Loucy (cell line): Measurements from ENCODE around the gene KRR1.

Experiments used
- H2AFZ ChIP-seq: fragments of 200-600 bp; sonication (generic); 2 replicates; pipeline ENCODE4 v1.6.0; 2016; ENCODE audit warnings: antibody characterized with exemption, mild to moderate bottlenecking, low read length, moderate library complexity
- H3F3A ChIP-seq: fragments of 200-600 bp; 2 replicates; pipeline ENCODE4 v1.6.0; 2016; ENCODE audit warnings: antibody characterized with exemption, low read depth, mild to moderate bottlenecking
- H3K27me3 ChIP-seq: fragments of 200-600 bp; sonication (generic); 2 replicates; pipeline ENCODE4 v1.6.1; 2014; ENCODE audit warnings: low read length, mild to moderate bottlenecking; ENCODE audit not compliant: insufficient read depth, poor library complexity, severe bottlenecking
- H3K36me3 ChIP-seq: fragments of 200-600 bp; sonication (generic); 2 replicates; pipeline ENCODE4 v1.6.1; 2016; ENCODE audit warnings: low read length; ENCODE audit not compliant: insufficient read depth
- H3K4me1 ChIP-seq: fragments of 200-600 bp; sonication (generic); 2 replicates; pipeline ENCODE4 v1.5.1; 2014; ENCODE audit warnings: low read length, mild to moderate bottlenecking; ENCODE audit not compliant: insufficient read depth, poor library complexity, severe bottlenecking
- H3K4me2 ChIP-seq: fragments of 200-600 bp; sonication (generic); 2 replicates; pipeline ENCODE4 v1.6.0; 2014; ENCODE audit warnings: antibody characterized with exemption, low read length, low read depth, mild to moderate bottlenecking; ENCODE audit not compliant: poor library complexity, severe bottlenecking
- H3K4me3 ChIP-seq: fragments of 200-600 bp; sonication (generic); 2 replicates; pipeline ENCODE4 v1.5.1; 2014; ENCODE audit warnings: low read length, mild to moderate bottlenecking, mixed read lengths; ENCODE audit not compliant: poor library complexity, severe bottlenecking
- H3K79me2 ChIP-seq: fragments of 200-600 bp; sonication (generic); 2 replicates; pipeline ENCODE4 v1.6.1; 2014; ENCODE audit warnings: low read length; ENCODE audit not compliant: insufficient read depth
- H3K9ac ChIP-seq: fragments of 200-600 bp; sonication (generic); 2 replicates; pipeline ENCODE4 v1.6.0; 2014; ENCODE audit warnings: mild to moderate bottlenecking, low read depth, low read length, moderate library complexity; ENCODE audit not compliant: poor library complexity, severe bottlenecking
- H3K9me2 ChIP-seq: fragments of 200-600 bp; sonication (generic); replicated peaks from 2 replicates; pipeline ENCODE4 v1.6.1; 2016; ENCODE audit warnings: low read depth, low read length, mixed read lengths
- H3K9me3 ChIP-seq: fragments of 200-600 bp; sonication (generic); 2 replicates; pipeline ENCODE4 v1.6.1; 2014; ENCODE audit warnings: mild to moderate bottlenecking, antibody characterized with exemption, low read length, low read depth; ENCODE audit not compliant: insufficient read depth
- H4K20me1 ChIP-seq: fragments of 200-600 bp; sonication (generic); 2 replicates; pipeline ENCODE4 v1.6.0; 2014; ENCODE audit warnings: antibody characterized with exemption, low read length, mild to moderate bottlenecking; ENCODE audit not compliant: insufficient read depth, poor library complexity, severe bottlenecking
- EZH2phosphoT487 ChIP-seq: fragments of 200-600 bp; IDR thresholded peaks from 2 replicates; pipeline ENCODE4 v1.6.1; 2018; ENCODE audit warnings: antibody characterized with exemption, mild to moderate bottlenecking, moderate library complexity, borderline replicate concordance
- TF ChIP-seq, protein P1 (sequence below): fragments of 200-600 bp; sonication (generic); conservative IDR thresholded peaks from 2 replicates; pipeline ENCODE4 v1.5.1; 2014; ENCODE audit warnings: mild to moderate bottlenecking, antibody characterized with exemption, low read length

KRR1 gene

DNA sequence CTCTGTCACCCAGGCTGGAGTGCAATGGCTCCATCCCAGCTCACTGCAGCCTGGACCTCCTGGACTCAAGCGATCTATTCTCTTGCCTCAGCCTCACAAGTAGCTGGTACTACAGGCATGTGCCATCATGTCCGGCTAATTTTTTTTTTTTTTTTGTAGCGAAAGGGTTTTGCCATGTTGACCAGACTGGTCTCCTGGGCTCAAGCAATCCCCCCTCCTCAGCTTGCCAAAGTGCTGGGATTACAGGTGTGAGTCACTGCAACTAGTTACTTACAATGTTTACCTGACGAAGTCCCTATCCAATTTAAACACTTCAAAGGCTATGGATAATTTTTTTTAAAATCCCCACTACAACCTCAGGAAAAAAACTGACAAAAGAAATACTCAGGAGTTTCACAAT lies 1.8 kb downstream of the KRR1 start:
- Histone ChIP-seq H4K20me1 (peaks cover 37% of the 10 kb centered on the region), H3F3A (no peaks in the 10 kb centered on the region), H3K36me3 (peaks cover 17% of the 10 kb centered on the region), H3K27me3 (peaks cover 22% of the 10 kb centered on the region), H3K9me3 (no peaks in the 10 kb centered on the region), H3K4me2 (peak overlapping the region; percentile 95), H3K9ac (peak overlapping the region; percentile 87), H2AFZ (no peak overlapping the region), H3K9me2 (no peaks in the 10 kb centered on the region; the same call in 1 of the 2 replicates), H3K4me3 (peak overlapping the region; percentile 93), H3K4me1 (peaks cover 41% of the 10 kb centered on the region), H3K79me2 (peaks cover 67% of the 10 kb centered on the region)
- TF ChIP-seq, protein P1, sequence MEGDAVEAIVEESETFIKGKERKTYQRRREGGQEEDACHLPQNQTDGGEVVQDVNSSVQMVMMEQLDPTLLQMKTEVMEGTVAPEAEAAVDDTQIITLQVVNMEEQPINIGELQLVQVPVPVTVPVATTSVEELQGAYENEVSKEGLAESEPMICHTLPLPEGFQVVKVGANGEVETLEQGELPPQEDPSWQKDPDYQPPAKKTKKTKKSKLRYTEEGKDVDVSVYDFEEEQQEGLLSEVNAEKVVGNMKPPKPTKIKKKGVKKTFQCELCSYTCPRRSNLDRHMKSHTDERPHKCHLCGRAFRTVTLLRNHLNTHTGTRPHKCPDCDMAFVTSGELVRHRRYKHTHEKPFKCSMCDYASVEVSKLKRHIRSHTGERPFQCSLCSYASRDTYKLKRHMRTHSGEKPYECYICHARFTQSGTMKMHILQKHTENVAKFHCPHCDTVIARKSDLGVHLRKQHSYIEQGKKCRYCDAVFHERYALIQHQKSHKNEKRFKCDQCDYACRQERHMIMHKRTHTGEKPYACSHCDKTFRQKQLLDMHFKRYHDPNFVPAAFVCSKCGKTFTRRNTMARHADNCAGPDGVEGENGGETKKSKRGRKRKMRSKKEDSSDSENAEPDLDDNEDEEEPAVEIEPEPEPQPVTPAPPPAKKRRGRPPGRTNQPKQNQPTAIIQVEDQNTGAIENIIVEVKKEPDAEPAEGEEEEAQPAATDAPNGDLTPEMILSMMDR, result no peak
- no peak for TF ChIP-seq EZH2phosphoT487

DNA sequence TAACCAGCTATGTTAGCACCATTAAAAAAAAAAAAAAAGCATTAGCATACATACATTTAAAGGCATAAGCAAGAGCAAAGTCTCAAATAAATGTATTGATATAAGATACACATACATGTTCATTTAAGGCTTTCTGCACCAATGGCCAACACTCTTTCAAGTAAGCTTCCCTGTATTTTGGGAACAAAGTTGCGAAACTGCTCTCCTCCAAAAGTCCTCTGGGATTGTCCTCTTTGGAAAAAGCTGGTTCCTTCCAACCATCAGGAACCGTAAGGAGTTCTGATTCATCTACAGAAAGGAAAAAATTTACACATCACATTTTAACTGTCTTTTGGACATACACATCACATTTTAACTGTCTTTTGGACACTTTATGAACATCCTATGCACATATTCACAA lies 3.2 kb downstream of the KRR1 start:
- Histone ChIP-seq H3K9me3 (no peaks in the 10 kb centered on the region), H3K9ac (peak overlapping the region; percentile 87), H3K4me3 (peak overlapping the region; percentile 93), H2AFZ (no peak overlapping the region), H4K20me1 (peaks cover 37% of the 10 kb centered on the region), H3F3A (no peaks in the 10 kb centered on the region), H3K9me2 (no peaks in the 10 kb centered on the region; the same call in 1 of the 2 replicates), H3K27me3 (peaks cover 9% of the 10 kb centered on the region), H3K36me3 (peaks cover 30% of the 10 kb centered on the region), H3K79me2 (peaks cover 77% of the 10 kb centered on the region), H3K4me1 (peaks cover 41% of the 10 kb centered on the region), H3K4me2 (peak overlapping the region; percentile 95)
- TF ChIP-seq, protein P1, result no peak
- TF ChIP-seq EZH2phosphoT487, result no peak

DNA sequence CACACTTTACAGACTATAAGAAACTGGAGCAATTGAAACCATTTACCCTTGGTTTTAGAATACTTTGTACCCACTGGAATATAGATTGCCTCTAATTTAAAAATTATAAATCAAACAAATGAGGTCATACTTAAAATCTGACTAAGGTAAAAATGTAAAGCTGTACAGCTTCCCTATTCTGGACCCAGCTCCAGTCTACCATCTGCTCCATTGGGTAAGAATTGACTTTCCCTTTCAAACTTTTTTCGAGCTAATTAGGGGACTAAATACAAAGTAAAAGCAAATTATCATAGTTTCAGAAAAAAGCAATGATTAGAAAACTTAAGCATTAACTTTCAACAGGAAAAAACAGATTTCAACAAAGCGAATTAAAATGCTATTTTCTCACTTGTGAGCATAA lies 4.3 kb downstream of the KRR1 start:
- Histone ChIP-seq H3K9ac (peak overlapping the region; percentile 87), H3K27me3 (no peaks in the 10 kb centered on the region), H3K4me1 (peaks cover 41% of the 10 kb centered on the region), H3K9me3 (no peaks in the 10 kb centered on the region), H3F3A (no peaks in the 10 kb centered on the region), H3K4me2 (peak overlapping the region; percentile 95), H3K79me2 (peaks cover 77% of the 10 kb centered on the region), H2AFZ (no peak overlapping the region), H3K9me2 (no peaks in the 10 kb centered on the region; the same call in 1 of the 2 replicates), H3K36me3 (peaks cover 41% of the 10 kb centered on the region), H4K20me1 (peaks cover 37% of the 10 kb centered on the region), H3K4me3 (peak overlapping the region; percentile 93)
- TF ChIP-seq EZH2phosphoT487, result no peak
- TF ChIP-seq, protein P1, result no peak
